Mesothelial cell of epicardium (in vitro differentiated cells): ENCODE measurements around the gene PJA1. TPM values are rescaled to one million over a fixed set of nuclear protein-coding genes. Genes with fewer than 3 reads are reported as not detected.

Experiments
- DNase-seq, 2 experiments: peaks; one replicate each; pipeline ENCODE4 v3.0.0; 2021; ENCODE audit warnings: low spot score in 2 of 2; ENCODE audit not compliant: unreplicated experiment in 2 of 2
- H3K27ac Mint-ChIP-seq: 2 replicates; pipeline ENCODE4 v1.8.0; 2021; ENCODE audit warnings: mixed read lengths
- H3K27me3 Mint-ChIP-seq: 2 replicates; pipeline ENCODE4 v1.8.0; 2021; ENCODE audit warnings: low read depth, mixed read lengths
- H3K36me3 Mint-ChIP-seq: 2 replicates; pipeline ENCODE4 v1.8.0; 2021; ENCODE audit warnings: mixed read lengths
- H3K4me1 Mint-ChIP-seq: 2 replicates; pipeline ENCODE4 v1.8.0; 2021; ENCODE audit warnings: mixed read lengths
- H3K4me3 Mint-ChIP-seq: 2 replicates; pipeline ENCODE4 v1.8.0; 2021; ENCODE audit warnings: mild to moderate bottlenecking, moderate library complexity, mixed read lengths
- H3K9me3 Mint-ChIP-seq: 2 replicates; pipeline ENCODE4 v1.8.0; 2021; ENCODE audit warnings: mixed read lengths
- CTCF ChIP-seq: fragments of 200-600 bp; sonication (generic); IDR thresholded peaks from one replicate; pipeline ENCODE4 v1.5.0; 2021; ENCODE audit warnings: antibody characterized with exemption; ENCODE audit not compliant: unreplicated experiment
- total RNA-seq: library from RNA; stranded (reverse); gene quantifications from 3 replicates; pipeline ENCODE4 v1.2.1, GENCODE V29; 2021

The PJA1 gene
- total RNA-seq, 1 donor from 2014 or later: 37.5 TPM

GRCh38 chrX:69113723-69114122 lies 51.5 kb downstream of the PJA1 start:
- H3K4me1 Mint-ChIP-seq: peaks cover 22% of the 10 kb centered on the region
- no peaks in the 10 kb centered on the region for H3K36me3 Mint-ChIP-seq
- no peak for DNase-seq
- peaks cover 3% of the 10 kb centered on the region for H3K27me3 Mint-ChIP-seq
- H3K27ac Mint-ChIP-seq: no peak overlapping the region
- H3K9me3 Mint-ChIP-seq: peaks cover 12% of the 10 kb centered on the region
- no peak for TF ChIP-seq CTCF
- H3K4me3 Mint-ChIP-seq: no peak overlapping the region
